GM12878 (cell line): Measurements from ENCODE around the gene NOS3. TPM values are rescaled to one million over a fixed set of nuclear protein-coding genes. Genes with fewer than 3 reads are reported as not detected.

Source experiments
- ATAC-seq: fragments of 200-7000 bp; cut with Tn5 transposase; 3 replicates; pipeline ENCODE4 v1.9.1; 2020; ENCODE audit warnings: mild to moderate bottlenecking, moderate library complexity
- BruUV-seq: library from RNA; stranded (reverse); fragments of 400-500 nt; replicated peaks from 2 replicates; lab custom pipeline; 2021; lab: Mats Ljungman, UMichigan
- CTCF ChIA-PET: fragments of 300-600 bp; sonication (Branson Sonifier 250); formaldehyde crosslinking; extraction: SDS; loops from one replicate; lab custom pipeline; 2021; ENCODE audit warnings: inconsistent platforms; lab: Yijun Ruan, JAX
- POLR2A ChIA-PET: fragments of 350-600 bp; formaldehyde crosslinking; extraction: SDS; loops from one replicate; lab custom pipeline; 2021; ENCODE audit warnings: inconsistent platforms; lab: Charles Lee
- RAD21 ChIA-PET: fragments of 300-600 bp; sonication (Branson Sonifier 250); formaldehyde crosslinking; loops from one replicate; lab custom pipeline; 2023; ENCODE audit warnings: antibody characterized with exemption; ENCODE audit not compliant: unreplicated experiment; lab: Charles Lee
- SMC1A ChIA-PET: fragments of 300-600 bp; sonication (Branson Sonifier 250); formaldehyde crosslinking; loops from one replicate; lab custom pipeline; 2023; ENCODE audit not compliant: unreplicated experiment, uncharacterized antibody; lab: Charles Lee
- DNase-seq: peaks from one replicate; pipeline ENCODE4 v3.0.0-alpha.2; 2011; ENCODE audit warnings: low read depth, low spot score
- FAIRE-seq: peaks from 3 replicates; lab custom pipeline; 2011; peaks lifted over from hg19 to GRCh38; lab: Jason Lieb, UNC
- H2AFZ ChIP-seq: 2 replicates; pipeline ENCODE4 v1.6.0; 2011; ENCODE audit warnings: low read depth, low read length, control low read depth; ENCODE audit not compliant: control insufficient read depth
- H3K27ac ChIP-seq: 2 replicates; pipeline ENCODE4 v1.5.1; 2011; ENCODE audit warnings: control low read depth; ENCODE audit not compliant: control insufficient read depth, insufficient read depth
- H3K27me3 ChIP-seq, 2 experiments: replicated peaks in 1 of 2; 2 replicates each; pipeline versions ENCODE4 v1.6.0 to v1.6.1; 2011; ENCODE audit warnings: low read length in 1 of 2; ENCODE audit not compliant: control insufficient read depth in 2 of 2, insufficient read depth in 2 of 2
- H3K36me3 ChIP-seq, 2 experiments: 2 replicates each; pipeline ENCODE4 v1.5.1; 2011; ENCODE audit warnings: low read length in 1 of 2; ENCODE audit not compliant: control insufficient read depth in 2 of 2, insufficient read depth in 2 of 2
- H3K4me1 ChIP-seq: 2 replicates; pipeline ENCODE4 v1.6.1; 2011; ENCODE audit warnings: mild to moderate bottlenecking, low read length, moderate library complexity, mixed read lengths; ENCODE audit not compliant: control insufficient read depth, insufficient read depth
- H3K4me2 ChIP-seq: 2 replicates; pipeline ENCODE4 v1.6.0; 2011; ENCODE audit warnings: control low read depth; ENCODE audit not compliant: control insufficient read depth, insufficient read depth
- H3K4me3 ChIP-seq: fragments of 200-600 bp; sonication (generic); 2 replicates; pipeline ENCODE4 v1.5.1; 2016
- H3K79me2 ChIP-seq: 2 replicates; pipeline ENCODE4 v1.6.0; 2011; ENCODE audit warnings: low read length; ENCODE audit not compliant: control insufficient read depth, insufficient read depth
- H3K9ac ChIP-seq: 2 replicates; pipeline ENCODE4 v1.8.0; 2011; ENCODE audit warnings: low read length, control low read depth, mixed read lengths; ENCODE audit not compliant: control insufficient read depth, insufficient read depth
- H3K9me3 ChIP-seq: replicated peaks from 3 replicates; pipeline ENCODE4 v1.5.1; 2011; ENCODE audit warnings: mild to moderate bottlenecking, low read length; ENCODE audit not compliant: control insufficient read depth, insufficient read depth
- H4K20me1 ChIP-seq: 2 replicates; pipeline ENCODE4 v1.6.0; 2011; ENCODE audit not compliant: control insufficient read depth, insufficient read depth
- CHD1 ChIP-seq: IDR thresholded peaks from 2 replicates; pipeline ENCODE4 v1.6.1; 2012; ENCODE audit warnings: low read depth, low read length, improper control_type of control experiment
- EP300 ChIP-seq, 2 experiments: fragments of 150-350 bp in 1 of 2; IDR thresholded peaks; 2 replicates each; pipeline ENCODE4 v1.6.1; 2011 to 2012; ENCODE audit warnings: low read depth in 2 of 2, low read length in 2 of 2, borderline replicate concordance in 1 of 2, improper control_type of control experiment in 1 of 2, inconsistent platforms in 1 of 2; ENCODE audit not compliant: control insufficient read depth in 1 of 2
- FOXK2 ChIP-seq: fragments of 450-650 bp; IDR thresholded peaks from 2 replicates; pipeline ENCODE4 v1.6.1; 2017; ENCODE audit warnings: mild to moderate bottlenecking, moderate library complexity
- GATAD2B ChIP-seq: fragments of 450-650 bp; conservative IDR thresholded peaks from 2 replicates; pipeline ENCODE4 v1.6.1; 2017; ENCODE audit warnings: low read depth, mild to moderate bottlenecking, moderate library complexity
- MXI1 ChIP-seq: fragments of 150-350 bp; IDR thresholded peaks from 2 replicates; pipeline ENCODE4 v1.6.1; 2011; ENCODE audit warnings: low read depth, mild to moderate bottlenecking, inconsistent platforms, low read length, improper control_type of control experiment
- NFXL1 ChIP-seq: fragments of 450-650 bp; IDR thresholded peaks from 2 replicates; pipeline ENCODE4 v1.6.1; 2017; ENCODE audit warnings: antibody characterized with exemption, mild to moderate bottlenecking, borderline replicate concordance
- POU2F2 ChIP-seq: IDR thresholded peaks from 3 replicates; pipeline ENCODE4 v1.6.1; 2011; ENCODE audit warnings: low read depth, mild to moderate bottlenecking, low read length, borderline replicate concordance
- RFX5 ChIP-seq: IDR thresholded peaks from 2 replicates; pipeline ENCODE4 v1.6.1; 2011; ENCODE audit warnings: low read depth, low read length, improper control_type of control experiment
- RUNX3 ChIP-seq: IDR thresholded peaks from 2 replicates; pipeline ENCODE4 v1.6.1; 2012; ENCODE audit warnings: low read length, inconsistent platforms
- SMC3 ChIP-seq: IDR thresholded peaks from 2 replicates; pipeline ENCODE4 v1.6.1; 2011; ENCODE audit warnings: low read length, improper control_type of control experiment, borderline replicate concordance
- USF1 ChIP-seq: IDR thresholded peaks from 2 replicates; pipeline ENCODE4 v1.6.1; 2011; ENCODE audit warnings: borderline replicate concordance, low read depth, mild to moderate bottlenecking, moderate library complexity, mixed read lengths, low read length; ENCODE audit not compliant: insufficient read depth; ENCODE audit errors: extremely low read length
- ZNF207 ChIP-seq: fragments of 450-650 bp; IDR thresholded peaks from 2 replicates; pipeline ENCODE4 v1.6.1; 2014; ENCODE audit warnings: antibody characterized with exemption, mild to moderate bottlenecking, borderline replicate concordance
- WGBS: methylation state at CpG from one replicate; pipeline ENCODE4 v1.1.6; 2016; ENCODE audit warnings: low lambda C conversion rate; ENCODE audit not compliant: insufficient replicate concordance, insufficient coverage; ENCODE audit errors: missing lambda C conversion rate; 5-methylcytosine and 5-hydroxymethylcytosine counted together
- in situ Hi-C: fragments of 300-500 bp; cut with MboI; formaldehyde crosslinking; loops from 9 replicates; pipeline ENCODE4 v1.14.3; 2018; ENCODE audit warnings: mixed read lengths
- intact Hi-C: fragments of 100-400 bp; cut with micrococcal nuclease; formaldehyde crosslinking; loops from one replicate; pipeline ENCODE4 v1.14.2; 2022; ENCODE audit not compliant: unreplicated experiment
- polyA plus RNA-seq, 11 experiments: library from polyadenylated mRNA; depleted of rRNA in 4 of 11; unstranded in 6 of 11; stranded (reverse) in 5 of 11; fragments of >200 nt; fragmentation: Nextera tagmentation in 4 of 11; fragmentation: Illumina TruSeq in 1 of 11; extraction: Ambion mirVana in 4 of 11; extraction: Trizol in 1 of 11; gene quantifications; 1 replicate in 1 of 11; 2 replicates in 10 of 11; pipeline versions ENCODE4 v1.2.1 to v1.2.3, GENCODE V29; 2011 to 2016; ENCODE audit warnings: inconsistent platforms in 2 of 11, missing spikeins in 2 of 11, low read depth in 1 of 11
- total RNA-seq, 4 experiments: library from RNA; depleted of rRNA in 3 of 4; stranded (reverse); fragments of >200 nt in 3 of 4; fragmentation: Illumina TruSeq in 1 of 4; extraction: Trizol in 1 of 4; gene quantifications; 2 replicates each; pipeline versions ENCODE4 v1.2.1 to v1.2.3, GENCODE V29; 2013 to 2021

NOS3 gene
- total and polyA plus RNA-seq, 10 of the 15 experiments (the other 5 are each of a cell fraction or from before 2014, with no cell fraction given): 0.06 to 0.92 (median 0.30) TPM; not detected in 3

- Histone ChIP-seq H3K4me2 (0 out of 2 replicates have a peak overlapping the region, but pooled peaks have one; percentile 3), H3K9me3 (no peaks in the 10 kb centered on the region), H3K27ac (no peak overlapping the region), H3K36me3 (no peaks in the 10 kb centered on the region), H4K20me1 (no peaks in the 10 kb centered on the region), H3K27me3 (peaks cover 0 to 1% of the 10 kb centered on the region in 2 experiments; a peak in 2 of 4 replicates), H3K9ac (no peak overlapping the region), H3K4me1 (peaks cover 7% of the 10 kb centered on the region), H3K79me2 (no peaks in the 10 kb centered on the region), H3K4me3 (no peak overlapping the region), H2AFZ (no peak overlapping the region)
- intact Hi-C loops (loop anchor here (5.0 kb wide), 1 partner anchor 99 kb away; no protein-coding TSS in a partner anchor), in situ Hi-C loops (no loop called here)
- BruUV-seq: no TSS peak
- no peak for TF ChIP-seq NFXL1
- 70% methylated on average over 6 of the region's 26 CpGs for WGBS
- SMC1A ChIA-PET: no interaction called here
- FAIRE-seq (no peak), DNase-seq (no peak), ATAC-seq (no peak)
- POLR2A ChIA-PET: no interaction called here
- CTCF ChIA-PET: interaction anchor here (1.3 kb wide), 1 partner anchor 97 kb away, joined by 3 read pairs; no protein-coding TSS in a partner anchor
- RAD21 ChIA-PET: no interaction called here
These were observed 22.5 kb downstream of the NOS3 start for GRCh38 chr7:151013356-151013732.

GRCh38 chr7:151013733-151014497 is 23.1 kb downstream of the NOS3 start:
- Histone ChIP-seq H3K27ac (no peak overlapping the region), H3K79me2 (no peaks in the 10 kb centered on the region), H3K4me1 (peaks cover 9% of the 10 kb centered on the region), H4K20me1 (no peaks in the 10 kb centered on the region), H3K36me3 (no peaks in the 10 kb centered on the region), H3K4me2 (peak overlapping the region; percentile 82), H2AFZ (peak overlapping the region; percentile 88), H3K9me3 (no peaks in the 10 kb centered on the region), H3K4me3 (peak overlapping the region; percentile 31; the same call in 1 of the 2 replicates), H3K27me3 (peaks cover 0 to 2% of the 10 kb centered on the region in 2 experiments; a peak in 2 of 4 replicates), H3K9ac (peak overlapping the region; percentile 51; the same call in 1 of the 2 replicates)
- DNase-seq (peak; percentile 17), FAIRE-seq (peak; percentile 76), ATAC-seq (peak; percentile 61)
- 2% methylated on average over 48 of the region's 55 CpGs for WGBS
- in situ Hi-C loops (no loop called here), intact Hi-C loops (loop anchor here (5.0 kb wide), 1 partner anchor 98 kb away; no protein-coding TSS in a partner anchor)
- ChIA-PET RAD21 (interaction anchor here (0.9 kb wide), 1 partner anchor 97 kb away, joined by 3 read pairs; no protein-coding TSS in a partner anchor), POLR2A (no interaction called here), CTCF (interaction anchor here (1.3 kb wide), 1 partner anchor 97 kb away, joined by 3 read pairs; no protein-coding TSS in a partner anchor), SMC1A (no interaction called here)
- BruUV-seq: TSS peak; percentile 82
- no peak for TF ChIP-seq EP300 (IDR thresholded peaks at IDR 0.05; ENCODE audit: borderline replicate concordance in 1 of 2, control insufficient read depth in 1 of 2, low read depth in 2 of 2, low read length in 2 of 2)
- peak; percentile 76 for TF ChIP-seq RFX5
- TF ChIP-seq FOXK2: no peak
- peak; percentile 35; the same call in 1 of the 2 replicates for TF ChIP-seq GATAD2B
- TF ChIP-seq RUNX3: peak; percentile 32; the same call in 1 of the 2 replicates
- TF ChIP-seq POU2F2: peak; percentile 24; the same call in 1 of the 3 replicates
- peak; percentile 78 for TF ChIP-seq MXI1
- TF ChIP-seq USF1: peak; percentile 30
- TF ChIP-seq CHD1: no peak
- TF ChIP-seq ZNF207: peak; percentile 41; the same call in 1 of the 2 replicates
- TF ChIP-seq SMC3: no peak
